GM19099 (cell line): ENCODE measurements around the gene OSBPL3.

Experiments
- POLR2A ChIP-seq: IDR thresholded peaks from 3 replicates; pipeline ENCODE4 v1.6.1; 2011; ENCODE audit warnings: low read depth; ENCODE audit not compliant: insufficient read length; ENCODE audit errors: extremely low read depth

Gene OSBPL3, protein sequence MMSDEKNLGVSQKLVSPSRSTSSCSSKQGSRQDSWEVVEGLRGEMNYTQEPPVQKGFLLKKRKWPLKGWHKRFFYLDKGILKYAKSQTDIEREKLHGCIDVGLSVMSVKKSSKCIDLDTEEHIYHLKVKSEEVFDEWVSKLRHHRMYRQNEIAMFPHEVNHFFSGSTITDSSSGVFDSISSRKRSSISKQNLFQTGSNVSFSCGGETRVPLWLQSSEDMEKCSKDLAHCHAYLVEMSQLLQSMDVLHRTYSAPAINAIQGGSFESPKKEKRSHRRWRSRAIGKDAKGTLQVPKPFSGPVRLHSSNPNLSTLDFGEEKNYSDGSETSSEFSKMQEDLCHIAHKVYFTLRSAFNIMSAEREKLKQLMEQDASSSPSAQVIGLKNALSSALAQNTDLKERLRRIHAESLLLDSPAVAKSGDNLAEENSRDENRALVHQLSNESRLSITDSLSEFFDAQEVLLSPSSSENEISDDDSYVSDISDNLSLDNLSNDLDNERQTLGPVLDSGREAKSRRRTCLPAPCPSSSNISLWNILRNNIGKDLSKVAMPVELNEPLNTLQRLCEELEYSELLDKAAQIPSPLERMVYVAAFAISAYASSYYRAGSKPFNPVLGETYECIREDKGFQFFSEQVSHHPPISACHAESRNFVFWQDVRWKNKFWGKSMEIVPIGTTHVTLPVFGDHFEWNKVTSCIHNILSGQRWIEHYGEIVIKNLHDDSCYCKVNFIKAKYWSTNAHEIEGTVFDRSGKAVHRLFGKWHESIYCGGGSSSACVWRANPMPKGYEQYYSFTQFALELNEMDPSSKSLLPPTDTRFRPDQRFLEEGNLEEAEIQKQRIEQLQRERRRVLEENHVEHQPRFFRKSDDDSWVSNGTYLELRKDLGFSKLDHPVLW

DNA sequence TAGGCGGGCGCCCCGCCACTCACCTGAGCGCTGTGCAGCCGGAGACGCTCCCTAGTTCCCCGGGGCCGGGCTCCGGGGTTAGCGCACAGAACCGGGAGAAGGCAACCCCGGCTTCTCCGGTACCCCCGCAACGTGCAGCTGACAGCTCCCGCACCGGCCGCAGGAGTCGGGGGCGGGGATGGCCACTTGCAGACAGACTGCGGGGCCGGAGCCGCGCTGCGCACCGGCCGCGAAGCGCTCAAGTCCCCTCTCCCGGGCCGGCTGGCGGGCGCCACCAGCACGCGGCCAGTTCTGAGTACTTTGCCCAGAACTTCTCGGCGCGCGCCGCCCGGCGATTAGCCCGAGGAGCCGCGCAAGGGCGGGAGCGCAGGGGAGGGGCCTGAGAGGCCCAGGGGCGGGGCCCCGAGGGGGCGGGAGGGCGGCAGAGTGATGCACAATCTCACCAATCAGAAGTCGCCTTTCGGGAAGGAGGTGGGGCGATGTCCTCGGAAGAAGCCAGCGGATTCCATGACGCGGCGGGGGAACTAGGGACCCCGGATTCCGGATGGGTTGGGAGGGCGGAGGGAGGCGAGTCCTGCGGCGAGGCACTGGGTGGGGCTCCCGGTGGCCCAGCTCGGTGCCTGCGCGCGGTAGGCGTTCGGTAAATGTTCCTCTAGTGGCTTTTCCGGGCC lies at the start of gene OSBPL3:
Gene OSBPL3, minus strand, starts transcription at position 316 of the 671 bp plus-strand sequence. CDS start 87,706 bp downstream, outside the sequence.
- TF ChIP-seq POLR2A, result peak; percentile 88

GRCh38 chr7:25029075-25029474 lies 49.1 kb upstream of the OSBPL3 start:
- no peak for TF ChIP-seq POLR2A

DNA sequence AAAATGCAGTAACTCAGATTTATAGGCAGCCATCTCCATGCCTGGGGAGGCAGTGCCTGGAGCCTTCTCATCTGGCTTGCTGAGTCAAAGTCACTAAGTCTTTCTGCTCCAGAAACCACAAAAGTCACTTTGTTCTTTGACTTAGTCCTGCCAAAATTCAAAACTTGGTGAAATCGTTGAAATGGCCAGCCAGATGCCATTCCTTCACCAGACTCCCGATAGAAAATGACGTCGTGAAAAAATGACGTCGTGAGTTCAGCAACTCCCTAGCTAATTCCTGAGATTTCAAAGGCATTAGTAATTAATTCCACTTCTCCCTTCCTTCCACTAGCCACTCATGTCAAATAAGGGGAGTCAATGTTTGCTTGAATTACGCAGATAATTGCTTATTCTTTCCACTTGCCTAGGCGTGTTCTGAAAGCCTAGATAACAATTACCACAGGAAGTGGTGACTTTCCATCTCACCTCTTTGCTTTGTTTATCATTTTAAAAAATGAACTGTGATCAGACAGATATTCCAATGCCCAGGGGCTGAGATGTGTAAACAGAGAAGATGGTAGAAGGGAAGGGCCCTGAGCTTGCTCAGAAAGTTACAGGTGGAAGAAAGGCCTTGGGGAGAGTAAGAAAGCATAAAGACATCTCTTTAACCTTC lies 48.5 kb upstream of the OSBPL3 start:
- TF ChIP-seq POLR2A, result no peak

GRCh38 chr7:25026156-25026555 lies 46.2 kb upstream of the OSBPL3 start:
- TF ChIP-seq POLR2A, result no peak

DNA sequence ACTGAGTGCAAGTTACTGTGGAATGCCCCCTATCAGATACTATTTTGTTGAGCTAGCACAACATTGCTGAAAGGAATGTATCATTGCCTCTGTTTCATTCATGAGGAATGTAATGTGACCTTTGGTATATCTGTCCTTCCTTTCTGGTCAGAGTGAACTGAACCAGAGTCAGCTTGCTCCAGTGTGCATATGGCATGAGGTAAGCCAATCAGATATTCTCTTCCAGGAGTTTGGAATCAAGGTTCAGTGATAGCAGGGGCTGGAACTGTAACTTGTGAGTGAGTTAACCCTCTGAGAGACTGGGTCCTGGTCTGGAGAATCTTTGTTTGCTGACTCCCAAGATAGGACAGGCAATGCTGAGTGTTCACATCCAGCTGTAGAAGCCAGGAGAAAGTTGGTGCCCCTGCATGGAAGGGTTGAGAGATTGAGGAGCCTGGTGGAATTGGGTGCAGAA lies 45.3 kb upstream of the OSBPL3 start:
- no peak for TF ChIP-seq POLR2A

GRCh38 chr7:25024066-25024465 lies 44.1 kb upstream of the OSBPL3 start:
- no peak for TF ChIP-seq POLR2A

DNA sequence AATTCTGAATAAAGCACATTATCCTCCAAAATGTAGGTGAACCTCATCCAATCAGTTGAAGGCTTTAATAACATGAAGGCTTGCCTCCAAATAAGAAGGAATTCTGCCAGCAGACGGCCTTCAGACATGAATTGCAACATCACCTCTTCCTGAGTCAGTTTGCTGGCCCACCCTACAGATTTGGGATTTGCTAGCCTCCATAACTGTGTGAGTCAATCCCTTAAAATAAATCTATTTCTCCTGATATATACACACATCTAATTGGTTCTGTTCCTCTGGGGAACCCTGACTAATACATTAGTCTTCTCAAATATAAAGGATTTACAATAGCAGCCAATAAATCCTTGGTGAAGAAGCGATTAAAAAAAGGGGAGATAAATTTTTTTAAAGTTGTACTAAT lies 34.8 kb upstream of the OSBPL3 start:
- no peak for TF ChIP-seq POLR2A

- no peak for TF ChIP-seq POLR2A
These were observed 32.3 kb upstream of the OSBPL3 start for GRCh38 chr7:25012254-25012653.

GRCh38 chr7:25009257-25009656 lies 29.3 kb upstream of the OSBPL3 start:
- no peak for TF ChIP-seq POLR2A

DNA sequence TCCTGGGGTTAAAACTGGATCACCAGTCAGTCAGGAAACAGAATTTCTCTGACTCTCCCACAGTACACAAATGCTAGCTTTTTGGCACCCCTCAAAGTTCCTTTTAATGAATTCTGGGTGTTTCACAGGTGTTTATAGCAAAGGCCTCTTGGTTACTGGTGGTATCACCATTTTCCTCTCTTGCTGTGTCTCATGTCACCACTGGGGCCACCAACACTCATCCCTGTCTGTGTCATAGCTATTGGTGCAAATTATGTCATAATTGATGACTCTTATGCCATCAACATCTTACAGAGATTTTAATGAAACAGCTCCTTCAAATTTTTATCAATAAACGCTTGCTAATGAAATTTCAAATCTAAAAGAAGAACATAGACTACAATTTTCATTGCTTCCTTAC lies 27.7 kb upstream of the OSBPL3 start:
- no peak for TF ChIP-seq POLR2A

- no peak for TF ChIP-seq POLR2A
These were observed 26.3 kb upstream of the OSBPL3 start for GRCh38 chr7:25006276-25006675.

- TF ChIP-seq POLR2A, result no peak
These were observed 25.7 kb upstream of the OSBPL3 start for GRCh38 chr7:25005658-25006057.

DNA sequence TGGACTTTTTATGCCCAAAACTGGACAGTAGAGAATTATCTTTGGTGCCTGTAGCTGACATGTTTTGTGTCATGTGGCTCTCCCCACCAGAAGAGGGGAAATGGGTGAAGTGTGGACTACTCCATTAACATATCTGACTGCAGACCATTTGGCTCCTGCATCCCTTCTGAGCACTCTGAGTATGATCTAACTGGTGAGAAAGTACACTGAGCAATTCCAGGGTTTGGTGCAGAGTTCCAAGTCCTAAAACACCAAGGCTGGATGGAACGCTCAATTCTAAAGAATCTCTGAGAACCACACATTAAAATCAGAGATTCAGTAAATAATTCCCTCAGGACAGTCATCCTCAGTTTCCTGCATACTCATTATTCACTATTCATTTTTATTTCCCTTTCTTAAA lies 22.8 kb upstream of the OSBPL3 start:
- no peak for TF ChIP-seq POLR2A

DNA sequence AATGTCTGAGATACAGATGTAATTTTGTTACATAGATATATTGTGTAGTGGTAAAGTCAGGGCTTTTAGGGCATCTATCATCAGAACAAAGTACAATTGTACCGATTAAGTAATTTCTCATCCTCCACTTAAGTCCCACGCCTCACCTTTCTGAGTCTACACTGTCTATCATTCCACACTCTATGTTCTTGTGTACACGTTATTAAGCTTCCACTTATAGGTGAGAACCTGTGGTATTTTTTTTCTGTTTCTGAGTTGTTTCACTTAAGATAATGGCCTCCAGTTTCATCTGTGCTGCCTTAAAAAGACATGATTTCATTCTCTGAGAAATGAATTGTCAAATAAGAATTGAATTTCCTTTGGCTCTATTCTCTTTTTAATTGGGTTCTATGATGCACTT lies 15.5 kb upstream of the OSBPL3 start:
- TF ChIP-seq POLR2A, result no peak

DNA sequence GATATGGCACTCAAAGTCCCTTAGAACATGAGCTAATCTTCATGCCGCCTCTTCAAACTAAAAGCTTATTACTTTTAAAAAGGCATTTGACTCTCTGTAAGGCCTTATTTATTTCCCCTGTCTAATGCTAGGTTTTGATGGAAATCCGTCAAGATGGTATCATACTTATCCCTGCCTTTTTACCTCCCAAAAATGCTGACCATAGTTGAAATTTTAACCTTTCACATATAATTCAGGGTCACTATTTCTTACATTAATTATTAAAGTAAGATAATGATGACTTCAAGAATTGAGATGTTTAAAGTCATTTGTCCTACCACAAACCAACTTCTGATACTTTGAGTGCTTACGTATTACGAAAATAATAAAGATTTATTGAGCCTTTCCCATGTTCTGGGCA lies 12.3 kb upstream of the OSBPL3 start:
- no peak for TF ChIP-seq POLR2A
